HG03521 (cell line): Measurements from ENCODE around the gene LAMB2.
A peak's percentile ranks its signal among the peaks of the same experiment; 100 is the strongest.

Experiments
- ATAC-seq: cut with Tn5 transposase; IDR thresholded peaks from one replicate; pipeline ENCODE4 v1.9.1; 2021; ENCODE audit warnings: mild to moderate bottlenecking, moderate library complexity; ENCODE audit not compliant: unreplicated experiment

The LAMB2 gene

DNA sequence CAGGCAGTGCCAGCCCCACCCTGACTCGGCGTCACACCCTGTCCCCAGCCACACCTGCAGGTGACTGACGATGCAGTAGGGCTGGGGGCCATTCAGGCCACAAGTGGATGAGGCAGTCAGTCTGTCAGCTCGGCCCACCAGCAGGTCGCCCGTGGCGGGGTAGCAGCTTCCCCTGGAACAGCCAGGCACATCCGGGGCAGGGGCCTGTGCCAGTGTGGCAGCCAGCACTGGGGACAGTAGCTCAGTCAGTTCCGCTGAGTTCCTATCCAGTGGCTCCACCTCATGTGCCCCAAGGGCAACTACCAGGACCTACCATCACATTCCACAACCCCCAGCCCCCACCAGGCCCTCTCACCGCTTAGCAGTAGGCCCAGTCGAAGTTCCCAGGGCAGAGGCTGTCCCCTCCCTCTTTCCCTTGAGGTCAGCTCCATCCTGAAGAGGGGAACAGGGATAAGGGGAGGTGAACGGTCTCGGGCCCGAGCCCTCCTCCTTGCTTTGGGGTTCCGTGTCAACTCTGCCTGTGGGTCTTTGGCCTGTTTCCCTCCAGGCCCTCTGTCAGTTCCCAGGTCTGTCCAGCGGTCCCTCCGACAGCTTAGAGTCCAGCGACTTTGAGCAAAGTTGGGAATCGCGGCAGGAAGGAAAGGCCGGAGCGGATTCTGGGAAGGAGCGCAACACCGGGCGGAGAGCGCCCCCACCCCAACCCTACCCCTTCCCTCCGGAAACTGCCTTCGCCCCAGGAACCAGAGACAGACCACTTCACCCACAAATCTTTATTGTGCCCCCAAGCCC is at the start of gene LAMB2:
TSS of gene LAMB2 (minus strand) at position 614 of the 789 bp plus-strand sequence. CDS start at position 431, 183 bp downstream.
- ATAC-seq, result no peak

- no peak for ATAC-seq
Measured at GRCh38 chr3:49181351-49181750, 48.5 kb upstream of the LAMB2 start.

GRCh38 chr3:49180116-49180515 is 47.3 kb upstream of the LAMB2 start:
- ATAC-seq, result no peak

DNA sequence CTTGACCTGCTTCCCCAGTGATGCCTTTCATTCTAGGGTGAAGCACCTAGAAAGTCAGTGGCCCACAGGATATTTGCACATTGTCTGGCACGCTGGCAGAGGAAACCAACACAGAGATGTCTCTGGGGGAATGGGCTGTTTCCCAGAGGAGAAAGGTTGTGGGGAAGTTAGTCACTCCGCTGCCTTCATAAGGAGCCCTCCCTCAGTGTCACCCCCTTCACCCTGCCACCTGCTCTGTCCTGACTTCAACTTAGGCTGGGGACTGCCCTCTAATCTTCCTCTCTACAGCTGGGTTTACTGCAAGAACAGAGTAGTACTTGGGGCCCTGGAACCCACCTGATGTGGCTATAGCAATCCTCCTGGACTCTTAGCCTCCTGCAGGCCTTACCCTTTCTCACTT is 44.2 kb upstream of the LAMB2 start:
- ATAC-seq, result no peak

- ATAC-seq, result no peak
Measured at GRCh38 chr3:49175530-49175929, 42.7 kb upstream of the LAMB2 start.

- no peak for ATAC-seq
Measured at GRCh38 chr3:49174397-49174985, 41.6 kb upstream of the LAMB2 start.

- no peak for ATAC-seq
Measured at GRCh38 chr3:49173792-49174170, 40.9 kb upstream of the LAMB2 start.

DNA sequence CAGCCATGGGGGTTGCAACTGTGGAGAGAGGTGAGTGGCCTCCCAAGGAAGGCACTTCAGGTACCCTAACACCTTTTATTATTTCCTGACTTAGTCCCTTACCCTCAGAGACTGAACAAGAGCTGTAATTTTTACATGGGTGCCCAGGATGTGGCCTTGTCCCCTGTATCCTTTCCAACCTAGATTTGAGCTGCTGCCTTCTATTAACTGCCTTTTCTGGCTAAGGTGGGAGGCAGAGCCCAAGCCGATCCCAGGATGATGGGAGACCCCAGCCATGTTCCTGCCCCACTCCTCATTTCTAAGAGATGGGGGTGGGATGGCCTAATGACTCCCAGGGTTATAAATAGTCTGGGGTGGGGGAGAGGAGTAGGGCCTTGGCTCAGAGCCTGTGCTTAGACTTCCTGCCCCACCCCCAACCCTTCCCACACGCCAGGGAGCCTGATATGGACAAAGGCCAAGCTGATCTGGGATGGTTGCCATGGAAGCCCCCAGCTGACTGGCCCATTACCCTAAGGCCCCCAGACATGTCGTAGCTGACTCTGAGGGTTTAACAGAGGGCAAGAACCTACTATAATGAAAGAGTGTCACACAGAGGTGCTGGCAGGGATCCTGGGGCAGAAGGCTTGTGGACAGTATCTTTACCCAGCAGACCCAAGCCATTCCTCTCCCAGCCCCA is 40.4 kb upstream of the LAMB2 start:
- ATAC-seq, result no peak

DNA sequence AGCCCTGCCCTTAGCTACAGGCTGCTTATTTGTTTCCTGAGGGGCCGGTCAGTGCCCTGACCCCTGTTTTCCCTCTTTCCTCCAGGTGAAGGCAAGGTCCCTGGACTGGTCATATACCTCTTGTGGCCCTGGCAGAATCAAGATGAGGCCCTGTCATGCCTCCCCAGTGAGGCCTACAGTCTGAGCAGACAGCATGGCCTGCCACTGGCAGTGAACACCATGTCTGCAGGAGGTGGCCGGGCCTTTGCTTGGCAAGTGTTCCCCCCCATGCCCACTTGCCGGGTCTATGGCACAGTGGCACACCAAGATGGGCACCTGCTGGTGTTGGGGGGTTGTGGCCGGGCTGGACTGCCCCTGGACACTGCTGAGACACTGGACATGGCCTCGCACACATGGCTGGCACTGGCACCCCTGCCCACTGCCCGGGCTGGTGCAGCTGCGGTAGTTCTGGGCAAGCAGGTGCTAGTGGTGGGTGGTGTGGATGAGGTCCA is 39.7 kb upstream of the LAMB2 start:
- ATAC-seq, result no peak

DNA sequence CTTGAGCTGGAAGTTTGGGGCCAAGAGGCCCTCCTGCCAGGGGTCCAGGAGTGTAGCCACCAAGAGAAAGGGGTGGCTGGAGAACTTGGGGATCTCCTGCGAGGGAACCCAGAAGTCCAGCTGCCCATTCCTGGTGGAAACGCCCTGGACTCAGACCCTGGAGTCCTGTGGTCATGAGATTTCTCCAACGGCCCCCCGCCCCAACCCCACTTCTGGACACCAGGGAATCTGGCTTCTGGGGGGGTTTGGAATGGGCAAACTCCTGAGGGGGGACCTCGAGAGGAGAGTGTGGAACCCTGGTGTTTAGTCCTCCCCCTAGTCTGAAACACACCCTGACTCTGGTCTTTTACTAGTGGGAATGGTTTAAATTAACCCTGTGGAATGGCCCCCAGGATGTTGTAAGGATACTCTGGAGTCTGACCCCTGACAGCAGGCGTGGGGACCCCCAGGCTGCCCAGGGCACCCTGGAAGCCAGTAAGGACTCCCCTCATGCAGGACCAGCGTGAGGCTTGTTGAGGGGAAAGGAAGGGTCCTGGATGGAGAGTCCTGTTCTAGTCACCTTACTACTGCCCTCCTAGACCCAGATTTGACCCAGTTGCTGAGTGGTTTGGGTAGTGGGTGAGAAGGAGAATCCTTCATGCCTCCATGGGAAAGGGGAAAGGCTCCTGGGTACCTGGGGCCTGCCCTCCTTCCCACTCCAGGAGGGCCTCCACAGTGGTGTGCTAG is 39.1 kb upstream of the LAMB2 start:
- ATAC-seq, result no peak

DNA sequence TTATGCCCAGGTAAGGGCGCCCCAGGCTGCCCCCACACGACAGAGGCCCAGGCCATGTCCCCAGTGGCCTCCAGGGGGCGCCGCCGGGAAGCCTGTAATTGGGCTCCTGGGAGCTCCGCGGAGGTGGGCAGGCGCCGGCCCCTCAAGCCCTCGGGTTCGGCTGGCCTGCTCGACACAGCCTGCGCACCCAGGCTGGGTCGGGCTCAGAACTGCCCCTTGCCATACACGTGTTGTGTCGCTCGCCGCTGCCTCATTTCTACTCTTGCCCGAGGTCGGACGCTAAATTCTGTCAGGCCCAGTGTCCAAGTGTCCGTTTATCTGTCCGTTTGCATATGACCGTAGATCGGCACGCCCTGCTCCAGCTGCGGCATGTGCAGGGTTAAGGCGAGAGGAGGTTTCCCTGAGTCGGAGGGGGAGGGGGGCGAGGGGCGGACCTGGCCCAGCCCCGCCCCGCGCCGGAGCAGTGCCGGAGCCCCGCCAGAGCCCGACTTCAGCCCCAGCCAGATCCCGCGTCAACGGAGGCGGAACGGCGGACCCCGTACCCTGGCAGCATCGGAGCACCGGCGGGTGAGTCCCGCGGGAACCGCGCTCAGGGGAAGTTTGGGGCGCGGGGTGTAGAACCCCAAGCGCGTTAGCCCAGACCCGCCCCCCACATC is 38.4 kb upstream of the LAMB2 start, which contains the start of gene KLHDC8B:
TSS of gene KLHDC8B (plus strand) at position 480 of the 656 bp plus-strand sequence. CDS start 1,172 bp downstream, outside the sequence.
- ATAC-seq, result no peak

DNA sequence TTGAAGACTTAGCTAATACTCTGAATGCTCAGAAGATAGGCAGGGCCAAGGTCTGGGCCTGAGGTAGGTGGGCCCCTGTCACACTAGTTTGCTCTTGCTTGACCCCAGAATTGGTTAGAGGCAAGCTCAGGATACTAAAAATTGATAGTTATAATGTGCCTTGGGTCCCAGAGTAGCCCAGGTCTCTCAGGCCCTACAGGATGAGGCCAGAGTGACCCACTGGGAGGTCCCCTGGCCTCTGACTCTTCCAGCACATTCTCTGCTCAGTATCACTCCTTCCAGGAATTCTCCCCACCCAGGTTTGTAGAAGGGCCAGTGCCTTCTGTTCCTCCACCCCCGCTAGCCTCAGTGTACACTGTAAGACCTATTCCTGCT is 37.9 kb upstream of the LAMB2 start:
- no peak for ATAC-seq

GRCh38 chr3:49166752-49167556 is 34.1 kb upstream of the LAMB2 start:
- no peak for ATAC-seq

DNA sequence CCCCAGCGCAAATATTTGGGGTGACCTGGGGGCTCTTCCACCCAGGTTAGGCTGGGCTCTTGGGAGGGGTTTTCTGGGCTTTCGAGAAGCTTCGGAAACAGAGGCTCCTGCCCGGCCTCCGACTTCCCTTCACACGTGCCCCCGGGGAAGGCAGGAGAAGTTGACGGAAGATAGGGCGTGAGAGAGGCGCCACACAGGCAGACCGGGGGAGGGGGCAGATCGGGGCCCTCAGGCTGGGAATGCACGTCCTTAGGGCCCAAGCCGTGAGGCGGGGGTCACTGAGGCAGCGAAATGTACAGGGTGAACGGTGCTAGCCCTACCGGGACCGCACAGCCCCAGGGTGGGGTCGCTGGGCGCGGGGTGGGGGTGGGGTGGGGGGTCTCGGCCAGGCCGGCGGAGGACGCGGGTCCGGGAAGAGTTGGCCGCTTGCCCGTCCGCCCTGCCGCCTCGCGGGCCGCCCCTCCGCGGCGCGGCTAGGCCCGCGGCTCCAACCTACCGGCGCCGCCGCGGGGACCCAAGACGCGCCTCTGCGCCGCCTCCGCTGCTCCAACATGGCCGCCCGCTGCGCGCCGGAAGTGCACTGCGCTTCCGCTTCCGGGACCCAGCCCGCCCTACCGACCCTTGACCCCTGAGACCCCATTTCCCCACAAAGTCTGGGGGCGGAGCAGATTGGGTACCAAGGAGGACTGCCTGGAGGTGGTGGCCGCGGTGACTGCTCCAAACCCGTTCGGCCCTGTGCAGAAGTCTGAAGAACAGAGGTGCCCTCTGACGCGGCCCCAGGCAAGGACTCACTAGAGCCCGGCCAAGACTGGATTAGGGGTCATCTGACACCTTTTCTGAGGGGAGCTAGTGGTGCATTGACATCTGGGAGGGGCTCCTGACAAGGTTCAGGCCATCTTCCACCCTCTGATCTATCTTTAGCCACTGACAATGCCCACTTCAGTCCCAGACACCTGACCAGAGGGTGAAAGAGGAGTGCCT is 33.2 kb upstream of the LAMB2 start, which contains the start of gene CCDC71:
TSS of gene CCDC71 (minus strand) at position 561 of the 981 bp plus-strand sequence. CDS start 2,123 bp downstream, outside the sequence.
- ATAC-seq, result peak; percentile 76

DNA sequence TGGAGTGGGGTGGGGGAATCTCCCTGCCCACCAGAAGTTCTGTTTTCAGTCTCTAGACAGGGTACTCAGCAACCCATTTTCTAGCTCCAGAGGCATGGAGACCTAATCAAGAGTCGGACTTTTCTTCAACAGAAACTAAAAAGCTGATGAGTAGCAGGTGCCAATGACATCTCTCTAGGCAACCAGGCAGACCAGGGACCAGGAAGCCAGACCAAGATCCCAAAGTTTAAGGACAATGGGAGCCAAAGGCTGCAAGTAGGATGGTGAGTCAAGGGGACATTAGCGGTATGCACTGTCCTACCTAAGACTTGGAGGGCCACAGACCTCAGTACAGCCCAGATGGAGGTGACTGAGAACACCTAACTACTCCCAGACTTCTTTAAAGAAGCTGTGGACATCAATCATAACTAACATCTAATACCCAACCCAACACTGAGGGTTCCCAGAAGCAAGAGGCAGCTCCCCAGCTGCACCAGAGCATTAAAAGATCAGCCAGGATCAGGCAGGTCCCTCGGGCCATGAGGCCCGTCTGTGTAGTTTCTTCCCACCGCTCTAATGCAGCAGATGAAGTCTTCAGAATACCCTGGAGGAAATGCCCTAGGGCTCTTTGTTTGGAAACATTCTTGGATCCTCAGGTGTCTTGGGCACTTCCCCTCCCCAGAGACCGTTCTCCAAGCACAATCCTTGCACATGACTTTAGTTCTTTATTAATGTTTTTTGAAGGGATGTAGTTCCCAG is 32.3 kb upstream of the LAMB2 start:
- ATAC-seq, result no peak

DNA sequence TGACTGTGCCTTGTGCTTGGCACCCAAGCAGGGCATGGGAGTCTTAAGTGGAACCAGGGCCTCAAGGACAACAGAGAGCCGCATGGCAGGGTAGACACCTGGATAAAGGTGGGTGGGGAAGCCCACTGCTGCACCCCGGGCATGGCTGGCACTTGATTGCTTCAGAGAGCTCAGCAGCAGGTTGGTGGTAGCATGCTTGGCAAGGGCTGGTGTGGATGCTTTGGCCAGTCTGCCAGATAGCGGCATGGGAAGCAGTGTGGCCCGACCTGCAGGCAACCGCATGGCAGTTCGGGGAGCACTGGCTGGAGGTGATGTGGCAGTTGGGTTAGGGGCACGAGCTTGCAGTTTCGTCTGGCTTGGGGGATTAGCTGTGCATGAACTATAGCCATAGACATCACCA is 30.8 kb upstream of the LAMB2 start:
- ATAC-seq, result no peak

- ATAC-seq, result no peak
Measured at GRCh38 chr3:49162751-49163419, 30.0 kb upstream of the LAMB2 start.
